Fibroblast of lung (primary cell): ENCODE results near the gene PPP1R9A. TPM values are rescaled to one million over a fixed set of nuclear protein-coding genes. Genes with fewer than 3 reads are reported as not detected.

Source experiments
- DNase-seq, 2 donors: peaks; one replicate each; pipeline versions ENCODE4 v3.0.0 to v3.0.0-alpha.2; 2010; ENCODE audit warnings: low read depth in 2 of 2
- H2AFZ ChIP-seq: 2 replicates; pipeline ENCODE4 v1.5.1; 2012; ENCODE audit warnings: low read length, control low read depth, inconsistent platforms
- H3K27ac ChIP-seq: 2 replicates; pipeline ENCODE4 v1.5.1; 2011; ENCODE audit warnings: low read length, control low read depth; ENCODE audit not compliant: insufficient read depth
- H3K27me3 ChIP-seq: 2 replicates; pipeline ENCODE4 v1.5.1; 2011; ENCODE audit warnings: mild to moderate bottlenecking, low read length; ENCODE audit not compliant: control insufficient read depth, insufficient read depth
- H3K36me3 ChIP-seq: 2 replicates; pipeline ENCODE4 v1.5.1; 2011; ENCODE audit warnings: low read length; ENCODE audit not compliant: control insufficient read depth, insufficient read depth
- H3K4me1 ChIP-seq: 2 replicates; pipeline ENCODE4 v1.5.1; 2011; ENCODE audit warnings: low read length; ENCODE audit not compliant: control insufficient read depth, insufficient read depth; ENCODE audit errors: extremely low read depth
- H3K4me2 ChIP-seq: 2 replicates; pipeline ENCODE4 v1.5.1; 2011; ENCODE audit warnings: low read length, control low read depth; ENCODE audit not compliant: insufficient read depth; ENCODE audit errors: extremely low read depth
- H3K4me3 ChIP-seq, 4 experiments: fragments of 200-600 bp in 1 of 4; sonication (generic) in 1 of 4; replicated peaks in 1 of 4; 2 replicates each; pipeline ENCODE4 v1.5.1; 2011 to 2016; ENCODE audit warnings: low read length in 4 of 4, low read depth in 3 of 4, mild to moderate bottlenecking in 3 of 4, control low read depth in 2 of 4, inconsistent platforms in 1 of 4, mixed read lengths in 1 of 4; ENCODE audit not compliant: insufficient read depth in 1 of 4; ENCODE audit errors: control extremely low read depth in 1 of 4
- H3K79me2 ChIP-seq: 2 replicates; pipeline ENCODE4 v1.5.1; 2012; ENCODE audit warnings: mild to moderate bottlenecking, low read length, inconsistent platforms; ENCODE audit not compliant: control insufficient read depth, insufficient read depth
- H3K9ac ChIP-seq: 2 replicates; pipeline ENCODE4 v1.5.1; 2011; ENCODE audit warnings: mild to moderate bottlenecking, low read length, control low read depth; ENCODE audit not compliant: insufficient read depth
- H3K9me3 ChIP-seq: 2 replicates; pipeline ENCODE4 v1.5.1; 2012; ENCODE audit warnings: low read depth, low read length; ENCODE audit not compliant: control insufficient read depth, insufficient read depth
- H4K20me1 ChIP-seq: 2 replicates; pipeline ENCODE4 v1.5.1; 2011; ENCODE audit warnings: low read length; ENCODE audit not compliant: control insufficient read depth, insufficient read depth; ENCODE audit errors: extremely low read depth
- EZH2 ChIP-seq: IDR thresholded peaks from 2 replicates; pipeline ENCODE4 v1.5.1; 2012; ENCODE audit warnings: low read length, control low read depth, mild to moderate bottlenecking; ENCODE audit errors: missing control alignments
- polyA plus RNA-seq, 2 donors: library from polyadenylated mRNA; depleted of rRNA in 1 of 2; stranded (reverse) in 1 of 2; unstranded in 1 of 2; fragments of >200 nt; gene quantifications; 2 replicates each; pipeline ENCODE4 v1.2.1, GENCODE V29; 2011 to 2012; ENCODE audit warnings: missing spikeins in 1 of 2
- total RNA-seq: library from RNA; depleted of rRNA; stranded (reverse); fragments of >200 nt; gene quantifications from 2 replicates; pipeline ENCODE4 v1.2.1, GENCODE V29; 2014
- TF ChIP-seq, protein P1 (sequence below), 2 donors: IDR thresholded peaks in 1 of 2; conservative IDR thresholded peaks in 1 of 2; 1 replicate in 1 of 2; 2 replicates in 1 of 2; pipeline ENCODE4 v1.5.1; 2011 to 2012; ENCODE audit warnings: low read length in 2 of 2, control low read depth in 1 of 2, inconsistent platforms in 1 of 2, low read depth in 1 of 2, mild to moderate bottlenecking in 1 of 2

PPP1R9A gene
- total and polyA plus RNA-seq, 2 donors (not counting 1 experiment from before 2014, with no cell fraction given) = 0.68 to 3.3 TPM

GRCh38 chr7:94955807-94956206 is 48.4 kb downstream of the PPP1R9A start:
- Histone ChIP-seq H3K79me2 (no peaks in the 10 kb centered on the region), H3K9ac (no peak overlapping the region), H3K4me2 (no peak overlapping the region), H2AFZ (no peak overlapping the region), H3K36me3 (no peaks in the 10 kb centered on the region), H4K20me1 (no peaks in the 10 kb centered on the region), H3K4me3 (no peak overlapping the region), H3K27me3 (no peaks in the 10 kb centered on the region), H3K27ac (no peak overlapping the region), H3K4me1 (no peaks in the 10 kb centered on the region), H3K9me3 (no peaks in the 10 kb centered on the region)
- DNase-seq = no peak
- TF ChIP-seq EZH2 = no peak
- TF ChIP-seq, protein P1, sequence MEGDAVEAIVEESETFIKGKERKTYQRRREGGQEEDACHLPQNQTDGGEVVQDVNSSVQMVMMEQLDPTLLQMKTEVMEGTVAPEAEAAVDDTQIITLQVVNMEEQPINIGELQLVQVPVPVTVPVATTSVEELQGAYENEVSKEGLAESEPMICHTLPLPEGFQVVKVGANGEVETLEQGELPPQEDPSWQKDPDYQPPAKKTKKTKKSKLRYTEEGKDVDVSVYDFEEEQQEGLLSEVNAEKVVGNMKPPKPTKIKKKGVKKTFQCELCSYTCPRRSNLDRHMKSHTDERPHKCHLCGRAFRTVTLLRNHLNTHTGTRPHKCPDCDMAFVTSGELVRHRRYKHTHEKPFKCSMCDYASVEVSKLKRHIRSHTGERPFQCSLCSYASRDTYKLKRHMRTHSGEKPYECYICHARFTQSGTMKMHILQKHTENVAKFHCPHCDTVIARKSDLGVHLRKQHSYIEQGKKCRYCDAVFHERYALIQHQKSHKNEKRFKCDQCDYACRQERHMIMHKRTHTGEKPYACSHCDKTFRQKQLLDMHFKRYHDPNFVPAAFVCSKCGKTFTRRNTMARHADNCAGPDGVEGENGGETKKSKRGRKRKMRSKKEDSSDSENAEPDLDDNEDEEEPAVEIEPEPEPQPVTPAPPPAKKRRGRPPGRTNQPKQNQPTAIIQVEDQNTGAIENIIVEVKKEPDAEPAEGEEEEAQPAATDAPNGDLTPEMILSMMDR (conservative IDR thresholded peaks at IDR 0.05 in 1 of 2, IDR thresholded peaks at IDR 0.05 in 1 of 2; ENCODE audit: low read depth in 1 of 2, low read length in 2 of 2) = no peak

GRCh38 chr7:94957061-94957460 is 49.7 kb downstream of the PPP1R9A start:
- TF ChIP-seq EZH2 = no peak
- TF ChIP-seq, protein P1 (conservative IDR thresholded peaks at IDR 0.05 in 1 of 2, IDR thresholded peaks at IDR 0.05 in 1 of 2; ENCODE audit: low read depth in 1 of 2, low read length in 2 of 2) = no peak
- Histone ChIP-seq H2AFZ (no peak overlapping the region), H3K4me3 (no peak overlapping the region), H3K36me3 (no peaks in the 10 kb centered on the region), H4K20me1 (no peaks in the 10 kb centered on the region), H3K79me2 (no peaks in the 10 kb centered on the region), H3K4me1 (no peaks in the 10 kb centered on the region), H3K9ac (no peak overlapping the region), H3K27ac (no peak overlapping the region), H3K27me3 (no peaks in the 10 kb centered on the region), H3K4me2 (no peak overlapping the region), H3K9me3 (no peaks in the 10 kb centered on the region)
- DNase-seq = no peak

DNA sequence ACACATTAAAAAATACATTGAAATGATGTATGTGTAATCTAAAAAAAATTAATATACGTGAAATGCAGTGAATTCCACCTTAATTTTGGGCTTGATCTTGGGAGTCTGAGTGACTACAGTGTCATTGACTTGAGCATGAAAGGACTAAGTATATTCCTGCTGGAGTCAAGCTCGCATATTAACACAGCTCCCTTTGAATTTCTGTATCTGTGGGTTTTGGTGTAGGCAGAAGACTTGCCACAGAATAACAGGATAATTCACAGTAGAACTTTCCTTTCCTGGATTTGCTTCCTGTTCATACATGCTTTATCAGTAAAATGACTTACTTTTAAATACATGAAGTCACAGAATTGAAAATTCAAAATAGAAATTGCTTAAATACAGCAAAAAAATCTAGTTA is 55.3 kb downstream of the PPP1R9A start:
- H3K4me2 ChIP-seq = no peak overlapping the region
- H3K36me3 ChIP-seq = no peaks in the 10 kb centered on the region
- DNase-seq = no peak
- no peak overlapping the region for H2AFZ ChIP-seq
- H3K27ac ChIP-seq = no peak overlapping the region
- no peaks in the 10 kb centered on the region for H3K27me3 ChIP-seq
- H3K9ac ChIP-seq = no peak overlapping the region
- no peaks in the 10 kb centered on the region for H3K79me2 ChIP-seq
- no peak overlapping the region for H3K4me3 ChIP-seq
- H3K4me1 ChIP-seq = no peaks in the 10 kb centered on the region
- no peaks in the 10 kb centered on the region for H3K9me3 ChIP-seq
- no peaks in the 10 kb centered on the region for H4K20me1 ChIP-seq
- TF ChIP-seq, protein P1 (conservative IDR thresholded peaks at IDR 0.05 in 1 of 2, IDR thresholded peaks at IDR 0.05 in 1 of 2; ENCODE audit: low read depth in 1 of 2, low read length in 2 of 2) = no peak
- no peak for TF ChIP-seq EZH2
